Lower leg skin (tissue), 3 donors: ENCODE results near the gene C2orf68.

Experiments used
- CTCF ChIP-seq, 3 donors: fragments of 450-650 bp; IDR thresholded peaks; one replicate each; pipeline ENCODE4 v1.5.1; 2016; ENCODE audit warnings: antibody characterized with exemption in 3 of 3, mild to moderate bottlenecking in 3 of 3, moderate library complexity in 2 of 3
- POLR2A ChIP-seq, 2 donors: fragments of 450-650 bp; IDR thresholded peaks; one replicate each; pipeline ENCODE4 v1.6.1; 2016 to 2017; ENCODE audit warnings: antibody characterized with exemption in 2 of 2, mild to moderate bottlenecking in 1 of 2, moderate library complexity in 1 of 2

GRCh38 chr2:85584354-85584856, 27.5 kb downstream of the C2orf68 start, which contains the start of gene VAMP5:
- no peak for TF ChIP-seq CTCF (IDR thresholded peaks at IDR 0.05)
- no peak for TF ChIP-seq POLR2A (IDR thresholded peaks at IDR 0.05)
